Body of pancreas (tissue), 4 donors: ENCODE data around the gene FOXL2NB. TPM values are rescaled to one million over a fixed set of nuclear protein-coding genes. Genes with fewer than 3 reads are reported as not detected.
A peak's percentile ranks its signal among the peaks of the same experiment; 100 is the strongest.

Experiments
- ATAC-seq: fragments of 150-250 bp; one replicate; pipeline ENCODE4 v1.9.1; 2016
- DNase-seq, 4 donors: peaks; one replicate each; pipeline ENCODE4 v3.0.0-alpha.2; 2019
- H3K27ac ChIP-seq, 4 donors: fragments of 200-600 bp; sonication (generic); 1 replicate in 3 of 4; 2 replicates in 1 of 4; pipeline versions ENCODE4 v1.5.1 to v1.6.1; 2016 to 2019; ENCODE audit warnings: mild to moderate bottlenecking in 1 of 4, mixed read lengths in 1 of 4, moderate library complexity in 1 of 4
- H3K27me3 ChIP-seq, 2 donors: fragments of 200-600 bp; sonication (generic); one replicate each; pipeline ENCODE4 v1.6.0; 2016; ENCODE audit warnings: mild to moderate bottlenecking in 1 of 2
- H3K36me3 ChIP-seq, 2 donors: fragments of 200-600 bp; sonication (generic); replicated peaks in 1 of 2; 2 replicates each; pipeline ENCODE4 v1.5.1; 2016; ENCODE audit warnings: low read depth in 2 of 2; ENCODE audit not compliant: insufficient read depth in 1 of 2
- H3K4me1 ChIP-seq: fragments of 200-600 bp; sonication (generic); one replicate; pipeline ENCODE4 v1.6.0; 2016
- H3K4me3 ChIP-seq, 2 donors: fragments of 200-600 bp; sonication (generic); 1 replicate in 1 of 2; 2 replicates in 1 of 2; pipeline ENCODE4 v1.5.1; 2016 to 2019
- H3K9me3 ChIP-seq, 3 donors: fragments of 200-600 bp; sonication (generic); 1 replicate in 2 of 3; 2 replicates in 1 of 3; pipeline ENCODE4 v1.5.1; 2016
- POLR2A ChIP-seq, 3 donors: fragments of 450-650 bp; IDR thresholded peaks; one replicate each; pipeline ENCODE4 v1.6.1; 2016; ENCODE audit warnings: antibody characterized with exemption in 3 of 3, mild to moderate bottlenecking in 2 of 3
- WGBS, 2 donors: methylation state at CpG; one replicate each; pipeline ENCODE4 v1.1.5; 2017; 5-methylcytosine and 5-hydroxymethylcytosine counted together
- intact Hi-C: fragments of 100-400 bp; cut with DNase I; formaldehyde crosslinking; loops from one replicate; pipeline ENCODE4 v1.15.1; 2023
- total RNA-seq, 2 donors: library from RNA; depleted of rRNA; stranded (reverse); fragments of >200 nt; gene quantifications; one replicate each; pipeline ENCODE4 v1.1.0, GENCODE V29; 2016
- TF ChIP-seq, protein P1 (sequence below), 7 experiments: fragments of 450-650 bp in 4 of 7; fragments of 200-600 bp in 3 of 7; sonication (generic) in 3 of 7; IDR thresholded peaks; one replicate each; pipeline ENCODE4 v1.5.1; 2016 to 2019; ENCODE audit warnings: antibody characterized with exemption in 7 of 7

The FOXL2NB gene
- total RNA-seq, 2 donors from 2014 or later: 0.26 TPM; not detected in 1

DNA sequence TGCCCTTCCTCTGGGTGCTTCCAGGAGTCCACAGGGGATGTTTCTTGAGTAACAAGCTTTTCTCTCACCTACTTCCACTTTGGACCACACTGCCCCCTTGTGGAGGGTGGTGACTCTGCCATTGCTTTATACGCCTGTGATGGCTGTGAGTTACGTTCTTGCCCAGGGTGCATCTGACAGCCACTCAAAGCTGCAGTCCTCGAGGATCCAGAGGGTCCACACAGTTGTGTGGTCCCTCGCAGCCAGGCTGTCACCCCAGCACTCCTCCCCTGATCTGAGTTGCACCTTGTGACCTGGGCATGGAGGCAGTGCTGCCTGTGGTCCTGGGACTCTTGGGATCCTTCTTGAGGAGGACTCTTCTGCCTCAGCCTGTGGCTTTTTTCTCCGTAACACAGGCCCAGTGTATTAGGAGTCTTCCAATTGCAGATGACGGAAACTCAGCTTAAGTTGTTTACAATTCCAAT lies 23.5 kb upstream of the FOXL2NB start:
- Histone ChIP-seq H3K36me3 (no peaks in the 10 kb centered on the region), H3K9me3 (no peaks in the 10 kb centered on the region), H3K4me1 (no peaks in the 10 kb centered on the region), H3K27me3 (no peaks in the 10 kb centered on the region), H3K27ac (no peak overlapping the region), H3K4me3 (no peak overlapping the region)
- DNase-seq (peak; percentile 87 to 91 (median 90)), ATAC-seq (peak; percentile 91)
- WGBS, 2 donors: 7 to 19% methylated on average over 2 to 6 of the region's 6 CpGs
- intact Hi-C loops: loop anchor here (5.0 kb wide), 1 partner anchor 326 kb away; no protein-coding TSS in a partner anchor
- no peak for TF ChIP-seq POLR2A (IDR thresholded peaks at IDR 0.05)
- TF ChIP-seq, protein P1, sequence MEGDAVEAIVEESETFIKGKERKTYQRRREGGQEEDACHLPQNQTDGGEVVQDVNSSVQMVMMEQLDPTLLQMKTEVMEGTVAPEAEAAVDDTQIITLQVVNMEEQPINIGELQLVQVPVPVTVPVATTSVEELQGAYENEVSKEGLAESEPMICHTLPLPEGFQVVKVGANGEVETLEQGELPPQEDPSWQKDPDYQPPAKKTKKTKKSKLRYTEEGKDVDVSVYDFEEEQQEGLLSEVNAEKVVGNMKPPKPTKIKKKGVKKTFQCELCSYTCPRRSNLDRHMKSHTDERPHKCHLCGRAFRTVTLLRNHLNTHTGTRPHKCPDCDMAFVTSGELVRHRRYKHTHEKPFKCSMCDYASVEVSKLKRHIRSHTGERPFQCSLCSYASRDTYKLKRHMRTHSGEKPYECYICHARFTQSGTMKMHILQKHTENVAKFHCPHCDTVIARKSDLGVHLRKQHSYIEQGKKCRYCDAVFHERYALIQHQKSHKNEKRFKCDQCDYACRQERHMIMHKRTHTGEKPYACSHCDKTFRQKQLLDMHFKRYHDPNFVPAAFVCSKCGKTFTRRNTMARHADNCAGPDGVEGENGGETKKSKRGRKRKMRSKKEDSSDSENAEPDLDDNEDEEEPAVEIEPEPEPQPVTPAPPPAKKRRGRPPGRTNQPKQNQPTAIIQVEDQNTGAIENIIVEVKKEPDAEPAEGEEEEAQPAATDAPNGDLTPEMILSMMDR (IDR thresholded peaks at IDR 0.05): peak; percentile 80 to 92 (median 90)

DNA sequence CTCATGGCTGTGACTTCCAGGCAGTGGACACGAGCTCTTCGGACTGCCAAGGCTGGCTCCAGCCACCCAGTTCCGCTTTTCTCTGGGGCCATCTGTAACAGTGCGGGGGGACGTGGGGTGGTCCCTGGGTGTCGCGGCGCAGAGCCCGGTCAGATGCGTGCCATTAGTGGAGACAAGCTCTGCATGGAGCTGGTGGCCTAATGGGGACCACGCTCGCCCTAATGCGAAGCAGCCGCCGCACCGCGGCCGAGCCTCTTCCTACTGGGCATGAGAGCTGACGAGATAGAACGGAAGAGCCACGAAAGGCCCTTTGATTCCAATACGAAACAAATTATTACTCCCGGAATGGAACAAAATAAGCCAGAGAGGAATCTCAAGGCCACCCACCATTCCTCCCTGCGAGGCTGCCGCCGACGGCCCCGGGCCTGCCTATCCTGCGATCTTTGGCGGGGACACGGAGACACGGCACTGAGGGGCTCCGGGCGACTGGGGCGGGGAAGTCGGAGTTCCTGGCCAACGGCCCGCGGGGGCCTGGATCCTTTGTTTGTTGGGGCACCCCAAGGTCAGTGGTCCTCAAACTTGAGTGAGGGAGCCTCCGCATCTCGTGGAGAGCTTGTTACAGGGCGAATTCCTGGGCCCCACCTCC lies 18.2 kb upstream of the FOXL2NB start:
- intact Hi-C loops: loop anchor here (5.0 kb wide), 1 partner anchor 512 kb away; no protein-coding TSS in a partner anchor
- Histone ChIP-seq H3K9me3 (no peaks in the 10 kb centered on the region), H3K27ac (no peak overlapping the region), H3K4me1 (no peaks in the 10 kb centered on the region), H3K27me3 (no peaks in the 10 kb centered on the region), H3K4me3 (no peak overlapping the region), H3K36me3 (no peaks in the 10 kb centered on the region)
- TF ChIP-seq, protein P1 (IDR thresholded peaks at IDR 0.05): no peak
- TF ChIP-seq POLR2A (IDR thresholded peaks at IDR 0.05): no peak
- ATAC-seq: no peak
- DNase-seq: no peak
- 90 to 91% methylated on average over 17 to 40 of the region's 42 CpGs for WGBS, 2 donors

DNA sequence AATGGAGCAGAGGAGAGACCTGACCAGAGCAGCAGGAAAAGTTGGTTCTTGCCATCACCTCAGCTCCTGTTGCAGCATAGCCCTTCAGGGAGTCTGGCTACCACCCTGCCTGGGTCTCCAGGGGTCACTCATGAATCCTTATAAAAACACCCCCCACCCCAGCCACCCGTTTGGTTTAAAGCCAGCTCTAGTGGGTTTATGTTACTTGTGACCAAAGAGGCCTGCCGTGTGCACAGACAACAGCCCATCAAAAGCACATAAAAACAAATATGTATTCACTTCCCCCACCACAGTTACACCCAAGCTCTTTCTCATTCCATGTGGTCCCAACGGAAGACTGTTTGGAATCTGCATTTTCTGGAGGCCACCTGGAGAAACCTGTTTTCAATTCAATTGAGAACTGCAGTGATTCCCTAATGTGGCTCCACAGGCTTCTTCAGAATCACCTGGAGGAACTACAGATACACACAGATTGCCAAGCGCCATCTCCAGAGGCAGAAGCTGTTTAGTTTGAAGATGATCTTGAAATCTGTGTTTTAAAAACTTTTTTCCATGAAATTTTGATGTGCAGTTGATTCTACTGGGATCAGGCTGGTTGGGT lies 13.8 kb upstream of the FOXL2NB start:
- intact Hi-C loops: no loop called here
- Histone ChIP-seq H3K4me3 (no peak overlapping the region), H3K36me3 (no peaks in the 10 kb centered on the region), H3K27me3 (peaks cover 6 to 15% of the 10 kb centered on the region in 2 donors), H3K9me3 (no peaks in the 10 kb centered on the region), H3K27ac (no peak overlapping the region), H3K4me1 (peaks cover 26% of the 10 kb centered on the region)
- TF ChIP-seq, protein P1 (IDR thresholded peaks at IDR 0.05): no peak
- TF ChIP-seq POLR2A (IDR thresholded peaks at IDR 0.05): no peak
- ATAC-seq: no peak
- WGBS, 2 donors: 69 to 78% methylated on average over 4 of the region's 4 CpGs
- DNase-seq: no peak

DNA sequence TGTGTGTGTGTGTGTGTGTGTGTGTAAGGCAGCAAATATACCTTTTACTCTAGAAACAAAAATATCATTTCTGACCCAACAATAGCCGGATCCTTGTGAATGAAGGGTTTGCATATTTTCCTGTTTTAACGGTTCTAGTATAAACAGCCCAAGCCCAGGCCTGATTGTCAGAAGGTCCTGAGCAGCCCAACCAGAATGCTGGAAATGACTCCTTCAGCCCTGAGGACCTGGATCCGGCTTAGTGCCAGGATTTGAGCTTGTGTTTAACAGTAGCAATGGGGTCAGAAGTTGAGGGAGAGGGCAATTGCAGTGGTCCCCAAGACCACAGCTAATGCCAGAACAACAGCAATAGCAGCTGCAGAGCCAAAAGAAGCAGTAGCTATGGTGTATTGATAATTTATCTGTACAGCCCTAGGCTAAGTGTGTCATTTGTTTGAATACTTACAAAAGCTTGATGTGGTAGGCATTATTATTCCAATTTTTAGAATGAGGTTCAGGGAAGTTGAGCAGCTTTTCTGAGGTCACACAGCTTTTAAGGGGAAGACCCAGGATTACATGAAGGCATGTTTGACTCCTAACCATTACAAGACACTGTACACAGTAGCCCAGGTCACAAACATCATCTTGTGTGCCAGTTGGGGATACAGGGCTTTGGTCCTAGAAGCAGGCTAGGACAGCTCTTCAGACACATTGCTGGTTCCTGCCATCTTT lies 12.9 kb upstream of the FOXL2NB start:
- no peak for DNase-seq
- Histone ChIP-seq H3K4me1 (peaks cover 36% of the 10 kb centered on the region), H3K27ac (no peak overlapping the region), H3K27me3 (peaks cover 6 to 24% of the 10 kb centered on the region in 2 donors), H3K4me3 (no peak overlapping the region), H3K36me3 (no peaks in the 10 kb centered on the region), H3K9me3 (no peaks in the 10 kb centered on the region)
- no peak for ATAC-seq
- TF ChIP-seq POLR2A (IDR thresholded peaks at IDR 0.05): no peak
- TF ChIP-seq, protein P1 (IDR thresholded peaks at IDR 0.05): no peak
- intact Hi-C loops: no loop called here
- 59 to 73% methylated on average over 3 of the region's 3 CpGs for WGBS, 2 donors
